GM19099 (cell line): Measurements from ENCODE around the gene DOCK4.

Source experiments
- POLR2A ChIP-seq: IDR thresholded peaks from 3 replicates; pipeline ENCODE4 v1.6.1; 2011; ENCODE audit warnings: low read depth; ENCODE audit not compliant: insufficient read length; ENCODE audit errors: extremely low read depth

DOCK4 gene

DNA sequence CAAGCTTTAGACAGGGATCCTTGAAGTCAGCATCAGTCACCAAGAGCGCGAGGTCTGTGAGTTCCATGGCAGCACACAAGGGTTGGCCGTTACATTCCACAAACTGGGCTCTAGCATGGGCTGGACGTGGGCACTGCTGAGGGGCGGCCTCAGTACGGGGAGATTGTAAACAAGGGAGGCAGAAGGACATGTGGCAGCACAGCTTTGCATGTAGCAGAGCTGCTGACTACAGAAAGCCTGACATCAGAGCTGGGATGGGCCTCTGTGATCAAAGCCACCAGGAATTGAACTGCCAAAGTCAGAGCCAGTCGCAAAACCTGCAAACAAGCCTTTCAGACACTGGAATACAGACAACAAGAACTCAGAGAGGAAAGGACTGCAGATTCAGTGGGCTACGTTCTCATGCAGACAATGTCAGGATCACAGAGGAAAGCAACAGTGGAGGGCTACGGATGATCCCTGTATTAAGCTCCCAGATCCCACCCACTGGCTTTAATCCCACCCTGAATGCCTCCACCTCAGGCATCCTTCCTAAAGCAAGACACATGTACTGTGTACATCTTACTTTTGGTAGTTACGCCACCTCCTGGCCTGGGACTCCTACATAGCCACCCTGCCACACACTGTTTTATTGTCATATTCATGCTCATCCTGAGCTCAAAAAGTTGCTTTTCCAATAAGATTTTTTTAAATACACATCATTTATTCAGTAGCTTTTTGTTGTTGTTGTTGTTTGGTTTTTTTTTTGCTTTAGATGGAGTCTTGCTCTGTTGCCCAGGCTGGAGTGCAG, 352.8 kb downstream of the DOCK4 start:
- TF ChIP-seq POLR2A: no peak

DNA sequence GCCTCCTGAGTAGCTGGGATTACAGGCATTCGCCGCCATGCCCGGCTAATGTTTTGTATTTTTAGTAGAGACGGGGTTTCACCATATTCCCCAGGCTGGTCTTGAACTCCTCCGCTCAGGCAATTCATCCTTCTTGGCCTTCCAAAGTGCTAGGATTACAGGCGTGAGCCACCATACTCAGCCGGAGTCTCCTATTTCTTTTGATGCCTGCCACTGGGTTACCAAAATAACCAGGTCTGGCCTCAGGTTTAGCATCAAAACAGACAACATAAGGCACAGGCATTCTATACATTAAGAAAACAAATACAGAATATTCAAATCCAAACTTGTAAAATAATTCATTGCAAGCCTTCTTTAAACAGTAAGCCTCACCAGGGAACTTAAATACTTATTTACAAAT, 354.1 kb downstream of the DOCK4 start:
- TF ChIP-seq POLR2A: no peak

DNA sequence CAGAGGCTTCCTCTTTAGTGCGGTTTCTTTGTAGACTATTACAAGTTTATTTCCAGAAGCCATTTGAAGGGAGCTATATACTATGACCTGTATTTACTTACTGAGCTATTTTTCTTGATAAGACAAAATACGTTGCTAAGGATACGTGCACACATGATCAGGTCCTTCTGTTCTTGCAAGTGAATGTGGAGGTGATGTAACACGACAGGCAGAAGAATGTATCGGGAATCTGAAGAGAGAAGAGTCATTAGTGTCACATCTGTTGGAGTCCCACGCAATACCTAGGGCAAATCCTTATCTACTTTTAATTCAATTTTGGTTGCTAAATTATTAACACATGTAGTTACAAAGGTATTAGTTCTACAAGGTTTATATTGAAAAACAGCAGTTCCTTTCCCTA, 359.3 kb downstream of the DOCK4 start:
- no peak for TF ChIP-seq POLR2A

DNA sequence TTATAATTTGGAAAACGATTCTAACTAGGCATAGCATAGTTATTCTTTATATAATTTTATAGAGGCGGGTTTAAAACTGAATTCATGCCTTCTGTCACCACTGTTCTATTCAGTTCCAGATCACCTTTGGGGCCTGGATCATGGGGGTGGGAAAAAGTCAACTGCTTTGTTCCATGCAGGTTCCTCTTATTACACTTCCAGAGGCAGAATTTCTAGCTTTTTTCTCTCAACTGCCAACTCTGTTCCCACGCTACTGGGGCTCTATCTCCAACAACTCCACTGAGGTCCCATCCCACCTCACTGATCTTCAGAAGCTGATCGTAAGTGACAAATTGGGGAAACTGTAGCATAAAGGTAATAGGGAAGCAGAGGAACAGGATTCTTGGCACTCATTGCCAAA, 360.3 kb downstream of the DOCK4 start:
- no peak for TF ChIP-seq POLR2A

DNA sequence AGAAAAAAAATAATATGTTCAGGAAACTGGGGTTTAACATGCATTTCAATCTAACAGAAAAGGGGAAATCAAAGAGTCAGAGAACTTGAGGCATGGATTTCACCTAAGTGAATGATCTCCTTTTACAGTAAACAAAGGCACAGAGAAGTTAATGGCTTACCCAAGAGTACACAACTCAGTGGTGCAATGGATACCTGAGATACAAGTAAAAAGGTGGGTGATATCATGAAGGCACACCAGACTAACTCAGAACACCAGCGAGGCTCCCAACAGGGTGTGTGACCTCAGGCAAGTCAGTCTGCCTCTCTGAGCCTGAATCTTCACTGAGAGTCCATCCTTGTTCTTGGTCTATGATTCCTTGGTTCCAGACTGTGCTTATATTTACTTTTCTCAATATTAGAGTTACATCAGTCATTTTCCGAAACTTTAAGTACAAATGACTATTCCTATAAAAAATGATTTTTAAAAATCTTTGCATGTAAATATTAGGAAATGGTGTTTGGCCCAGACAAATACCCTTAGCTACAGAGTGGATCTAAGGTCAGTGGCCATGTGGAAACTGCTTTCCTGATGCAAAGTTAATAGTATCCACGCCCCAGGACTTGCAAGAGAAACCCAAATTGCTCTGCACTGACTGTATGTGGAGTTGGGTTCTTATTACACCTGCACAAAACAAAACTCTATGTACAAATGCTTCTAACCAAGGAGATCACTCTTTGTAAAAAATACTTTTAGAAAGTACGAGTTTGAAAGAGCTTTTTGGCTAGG, 361.1 kb downstream of the DOCK4 start:
- TF ChIP-seq POLR2A: no peak

DNA sequence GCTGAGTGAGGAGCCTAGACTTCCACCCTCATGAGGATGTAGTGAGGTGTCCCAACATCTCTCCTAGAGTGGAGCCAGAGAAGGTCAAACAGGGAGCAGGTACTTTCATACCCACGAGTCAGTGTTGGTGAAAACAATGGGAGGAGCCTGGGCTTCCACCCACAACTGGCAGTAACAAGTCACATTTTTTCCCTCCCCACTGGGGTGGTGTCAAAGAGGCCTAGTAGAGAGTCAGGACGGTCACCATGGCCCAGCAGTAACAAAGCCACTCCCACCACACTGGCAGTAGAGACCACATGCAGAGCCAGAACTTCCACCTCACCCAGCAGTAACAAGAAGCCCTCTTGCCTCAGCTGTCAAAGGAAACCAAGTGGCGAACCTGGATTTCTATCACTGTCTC, 363.7 kb downstream of the DOCK4 start:
- no peak for TF ChIP-seq POLR2A

DNA sequence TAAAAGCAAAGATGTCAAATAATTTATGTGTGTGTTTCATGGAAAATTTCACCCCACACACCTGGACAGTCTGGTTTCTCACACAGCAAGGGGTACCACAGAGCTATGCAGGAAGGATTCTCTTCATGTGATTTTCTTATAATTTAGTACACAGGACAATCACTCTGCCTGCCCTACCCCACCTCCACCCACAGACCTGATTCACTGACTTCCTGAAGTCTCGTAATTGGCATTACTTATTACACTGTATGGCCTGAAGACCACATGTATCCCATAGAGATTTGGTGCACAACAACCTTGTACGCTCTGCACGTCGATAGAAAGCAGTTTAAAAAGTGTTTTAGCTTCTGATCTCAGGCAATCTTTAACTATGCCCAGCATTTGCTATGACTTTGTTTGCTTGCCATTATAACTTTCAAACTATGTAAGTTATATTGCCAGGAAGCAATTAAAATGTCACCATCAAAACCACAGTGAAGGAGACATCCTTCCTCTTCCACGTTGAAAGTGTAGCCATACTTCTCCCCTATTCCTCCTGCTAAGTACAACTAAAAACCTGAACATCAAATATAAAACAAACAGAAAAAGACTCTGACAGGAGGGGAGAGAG, 364.5 kb downstream of the DOCK4 start:
- TF ChIP-seq POLR2A: no peak

DNA sequence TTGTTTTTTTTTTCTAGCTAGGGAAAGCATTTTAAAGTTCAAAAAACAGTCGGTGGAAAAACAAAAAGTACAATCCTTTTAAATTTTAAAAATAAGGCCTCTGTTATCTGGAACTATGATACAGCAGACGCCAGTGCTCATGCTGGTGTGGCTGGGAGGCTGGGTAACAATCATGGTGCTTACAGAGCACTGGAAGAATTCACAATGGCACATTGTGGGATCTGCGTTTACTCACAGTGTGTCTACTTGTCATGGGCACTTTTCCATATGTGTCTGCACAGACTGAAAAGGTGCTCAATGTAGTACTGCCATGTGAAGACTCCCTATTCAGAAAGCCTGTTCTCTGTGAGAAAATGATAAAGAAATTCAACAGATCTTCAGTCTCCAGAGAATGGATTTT, 365.7 kb downstream of the DOCK4 start:
- TF ChIP-seq POLR2A: no peak

DNA sequence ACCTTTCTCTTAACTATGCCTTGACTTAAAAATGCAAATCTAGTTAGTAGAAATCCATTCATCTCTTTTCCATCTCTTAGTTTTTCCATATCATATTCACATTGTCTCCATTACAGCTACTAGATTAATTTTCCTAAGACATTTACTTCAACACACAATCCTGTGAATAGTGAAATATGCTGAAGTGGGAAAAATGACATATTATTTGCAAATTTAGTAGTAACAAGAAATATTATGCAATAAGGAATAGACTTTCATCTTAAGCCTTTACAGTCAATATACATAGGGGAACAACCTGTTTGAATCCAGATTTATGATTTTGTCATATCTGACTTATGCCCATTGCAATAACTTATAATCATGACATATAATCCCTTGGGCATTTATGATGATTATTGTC, 366.9 kb downstream of the DOCK4 start:
- no peak for TF ChIP-seq POLR2A

DNA sequence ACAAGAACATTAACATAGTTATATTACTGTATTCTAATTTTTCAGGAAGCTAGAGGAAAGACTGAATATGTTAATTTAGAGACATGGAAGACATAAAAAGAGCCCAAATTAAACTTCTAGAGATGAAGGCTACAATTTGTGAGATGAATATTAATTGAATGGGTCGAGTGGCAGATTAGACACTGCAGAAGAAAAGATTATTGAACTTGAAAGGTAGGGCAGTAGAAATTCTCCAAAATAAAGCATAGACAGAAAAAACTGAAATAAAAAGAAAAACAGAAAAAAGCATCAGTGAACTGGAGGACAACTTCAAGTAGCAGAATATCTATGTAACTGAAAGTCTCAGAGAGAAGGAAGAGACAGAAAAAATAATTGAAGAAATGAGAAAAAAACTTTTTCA, 369.6 kb downstream of the DOCK4 start:
- no peak for TF ChIP-seq POLR2A

DNA sequence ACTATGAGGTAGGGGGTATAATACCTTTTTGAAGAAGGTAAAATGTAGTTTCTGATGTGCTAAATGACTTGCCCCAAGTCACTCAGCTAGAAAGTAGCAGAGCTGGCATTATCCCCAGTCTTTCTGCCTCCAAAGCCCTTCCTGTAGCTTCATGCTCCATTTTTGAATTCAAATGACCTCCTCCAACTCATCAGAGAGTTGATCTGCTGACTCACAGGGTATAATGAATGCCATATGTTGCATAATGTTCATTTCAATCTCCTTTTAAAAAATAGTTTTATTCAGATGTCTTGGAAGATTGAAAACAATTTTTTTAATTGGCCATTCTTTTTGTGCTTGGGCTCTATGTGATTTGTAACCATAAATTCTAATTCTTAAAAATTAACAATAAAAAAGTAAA, 371.1 kb downstream of the DOCK4 start:
- no peak for TF ChIP-seq POLR2A

DNA sequence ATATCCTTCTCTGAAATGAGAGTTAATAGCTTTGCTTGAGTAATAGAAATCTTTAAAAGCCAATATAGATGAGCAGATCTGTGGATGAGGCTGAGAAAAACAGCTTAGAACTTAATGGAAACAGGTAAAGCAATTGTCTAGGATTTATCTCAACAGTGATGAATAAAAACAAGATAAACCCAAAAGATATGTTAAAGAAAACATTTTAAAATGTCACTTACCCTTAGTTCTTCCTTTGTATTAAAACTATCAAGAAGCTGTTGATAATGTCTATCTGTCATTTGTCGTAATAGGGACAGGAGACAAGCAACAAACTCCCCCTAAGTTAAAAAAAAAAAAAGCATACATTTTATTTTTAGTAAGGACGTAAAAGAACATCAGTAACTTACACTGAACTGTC, 371.8 kb downstream of the DOCK4 start:
- no peak for TF ChIP-seq POLR2A

DNA sequence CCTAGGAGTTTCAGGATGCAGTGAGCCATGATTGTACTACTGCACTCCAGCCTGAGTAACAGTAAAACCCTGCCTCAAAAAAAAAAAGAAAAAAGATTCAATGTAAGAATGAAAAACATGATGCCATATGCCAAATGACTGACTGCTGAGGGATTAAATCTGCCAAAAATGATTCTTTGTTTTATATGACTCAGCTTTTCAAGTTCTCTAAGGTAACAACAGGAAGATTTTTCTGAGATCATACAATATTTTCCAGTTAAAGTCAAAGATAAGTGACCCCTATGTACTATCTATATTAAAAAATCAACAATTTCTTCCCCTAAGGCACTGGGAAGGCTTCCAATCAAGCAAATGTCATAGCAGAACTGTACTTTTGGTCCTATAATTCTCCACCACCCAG, 372.7 kb downstream of the DOCK4 start:
- no peak for TF ChIP-seq POLR2A

DNA sequence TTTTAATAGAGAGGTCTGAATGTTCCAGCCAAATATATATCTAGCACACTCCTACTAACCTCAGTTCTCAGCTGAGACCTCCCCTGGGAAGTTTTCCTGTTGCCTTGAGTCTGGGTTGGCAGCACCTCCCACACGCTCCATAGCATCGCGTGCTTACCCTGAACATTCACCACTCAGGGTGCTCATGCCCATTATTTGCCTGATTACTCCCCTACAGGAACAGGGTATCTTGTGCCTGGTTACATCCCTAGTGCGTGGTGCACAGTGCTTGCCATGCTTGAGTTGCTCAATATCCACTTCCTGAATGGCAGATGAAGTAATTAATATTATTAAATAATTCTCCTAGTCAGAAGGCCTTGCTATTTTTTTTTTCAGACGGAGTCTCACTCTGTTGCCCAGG, 374.0 kb downstream of the DOCK4 start:
- no peak for TF ChIP-seq POLR2A

DNA sequence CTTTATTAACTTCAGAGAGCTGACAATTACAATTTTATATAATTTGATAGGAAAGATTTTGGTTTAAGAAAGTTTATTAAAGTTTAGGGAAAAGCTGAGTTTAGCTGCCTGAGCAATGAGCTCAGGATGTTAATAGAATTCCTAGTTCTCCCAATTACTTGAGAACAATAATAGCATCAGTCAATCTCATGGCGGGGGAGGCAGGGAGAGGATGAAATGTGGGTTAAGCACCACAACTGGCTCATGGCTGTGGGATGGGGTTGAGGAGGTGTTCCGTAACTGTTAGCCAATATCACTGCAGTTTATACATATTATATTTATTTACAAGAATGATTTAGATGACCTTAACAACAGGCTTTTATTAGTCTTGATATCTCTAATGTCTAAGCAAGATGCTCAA, 377.0 kb downstream of the DOCK4 start:
- no peak for TF ChIP-seq POLR2A

DNA sequence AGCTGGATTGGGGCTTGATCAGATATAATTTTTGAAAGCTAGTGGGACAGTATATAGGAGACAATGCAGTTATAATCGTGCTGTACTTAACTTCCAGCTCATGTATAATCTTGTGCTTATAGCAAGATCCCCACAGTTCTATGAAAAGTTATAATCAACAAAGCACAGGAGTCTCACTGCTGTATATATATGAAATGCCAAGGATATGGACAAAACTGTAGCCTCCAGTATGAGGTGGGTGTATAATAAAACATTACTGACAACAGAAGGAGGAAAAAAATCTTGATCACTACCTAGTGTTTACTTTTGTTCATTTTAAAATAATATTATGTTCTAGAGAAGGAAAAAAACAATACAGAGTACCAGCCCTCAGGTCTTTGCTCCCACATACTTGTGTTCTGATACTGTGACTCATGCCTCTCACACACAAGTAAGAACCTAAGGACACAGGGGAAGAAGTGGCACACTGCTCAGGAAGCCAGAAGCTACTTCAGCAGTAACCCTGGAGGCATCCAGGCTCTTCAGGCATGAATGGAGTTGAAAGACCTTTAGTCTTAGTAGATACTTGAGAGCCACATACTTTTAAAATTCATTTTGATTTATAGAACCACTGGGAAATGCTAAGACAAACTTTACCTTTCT, 378.2 kb downstream of the DOCK4 start:
- TF ChIP-seq POLR2A: no peak

DNA sequence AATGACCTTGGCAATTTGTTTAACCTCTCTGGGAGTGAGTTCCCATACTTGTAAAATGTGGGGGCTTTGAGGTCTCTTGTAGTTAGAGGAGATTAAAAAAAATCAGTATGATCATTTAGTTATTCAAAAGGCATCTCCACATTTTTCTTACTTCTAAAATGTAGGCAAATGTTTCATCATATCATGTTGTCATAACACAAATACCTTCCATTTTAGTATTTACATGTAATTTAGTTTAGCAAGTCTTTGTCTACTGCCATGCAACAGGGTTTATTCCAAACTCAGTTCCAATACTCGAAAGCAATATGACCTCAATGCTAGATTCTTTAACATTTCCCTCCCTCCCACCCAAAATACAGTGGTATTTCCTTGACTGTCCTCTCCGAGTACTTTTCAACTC, 381.2 kb downstream of the DOCK4 start:
- TF ChIP-seq POLR2A: no peak
